ENCODE data around the gene CHMP4B. TPM values are rescaled to one million over a fixed set of nuclear protein-coding genes. Genes with fewer than 3 reads are reported as not detected.

CHMP4B gene
- total RNA-seq, 4 donors from 2014 or later = 57.4 to 109 (median 82.7) TPM

GRCh38 chr20:33850159-33850558, 39.0 kb downstream of the CHMP4B start:
- DNase-seq = no peak
- Histone ChIP-seq H3K27ac (no peak overlapping the region), H3K9me3 (no peaks in the 10 kb centered on the region), H3K36me3 (peaks cover 0 to 60% of the 10 kb centered on the region in 2 donors), H3K27me3 (no peaks in the 10 kb centered on the region), H3K4me1 (peaks cover 23 to 24% of the 10 kb centered on the region in 2 donors), H3K4me3 (no peak overlapping the region)
- intact Hi-C loops (cut with DNase I; ENCODE audit: low total_unique reads) (no loop called here), in situ Hi-C loops (cut with MboI; ENCODE audit: low sequenced_read_pairs in 4 of 4) (no loop called here)
- no peak for TF ChIP-seq CTCF (IDR thresholded peaks at IDR 0.05 in 4 of 5, conservative IDR thresholded peaks at IDR 0.05 in 1 of 5)
- TF ChIP-seq POLR2A (IDR thresholded peaks at IDR 0.05) = no peak
- no peak for ATAC-seq

DNA sequence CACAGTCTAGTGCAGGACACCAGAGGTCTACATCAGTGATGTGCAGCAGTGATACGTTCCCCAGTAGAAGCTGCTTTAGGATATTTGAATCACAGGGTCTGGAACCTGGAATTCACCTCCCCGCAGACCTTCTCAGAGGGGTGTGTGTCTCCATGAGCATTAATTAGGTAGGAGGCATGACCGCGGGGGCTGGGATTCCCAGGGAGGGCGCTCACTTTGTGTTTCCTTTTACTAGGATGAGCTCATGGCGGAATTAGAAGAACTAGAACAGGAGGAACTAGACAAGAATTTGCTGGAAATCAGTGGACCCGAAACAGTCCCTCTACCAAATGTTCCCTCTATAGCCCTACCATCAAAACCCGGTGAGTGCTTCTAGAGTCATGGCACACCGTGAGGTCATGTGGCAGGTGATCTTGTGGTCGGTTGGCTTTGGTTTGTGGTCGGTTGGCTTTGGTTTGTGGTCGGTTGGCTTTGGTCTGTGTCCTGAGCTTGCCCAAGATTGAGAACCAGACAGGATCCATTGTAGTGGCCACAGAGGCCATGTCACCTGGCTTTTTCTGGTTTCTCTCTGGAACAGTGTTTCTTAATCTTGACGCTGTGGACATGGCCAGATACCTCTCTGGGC, 40.8 kb downstream of the CHMP4B start:
- H3K36me3 ChIP-seq = peaks cover 0 to 71% of the 10 kb centered on the region in 2 donors
- H3K27ac ChIP-seq = no peak overlapping the region
- no peak overlapping the region for H3K4me3 ChIP-seq
- H3K9me3 ChIP-seq = no peaks in the 10 kb centered on the region
- H3K4me1 ChIP-seq = peaks cover 5 to 8% of the 10 kb centered on the region in 2 donors
- in situ Hi-C loops (cut with MboI; ENCODE audit: low sequenced_read_pairs in 4 of 4) (no loop called here), intact Hi-C loops (cut with DNase I; ENCODE audit: low total_unique reads) (no loop called here)
- no peak for TF ChIP-seq CTCF (IDR thresholded peaks at IDR 0.05 in 4 of 5, conservative IDR thresholded peaks at IDR 0.05 in 1 of 5)
- no peak for TF ChIP-seq POLR2A (IDR thresholded peaks at IDR 0.05)
- ATAC-seq (no peak), DNase-seq (no peak)
- H3K27me3 ChIP-seq = no peaks in the 10 kb centered on the region

DNA sequence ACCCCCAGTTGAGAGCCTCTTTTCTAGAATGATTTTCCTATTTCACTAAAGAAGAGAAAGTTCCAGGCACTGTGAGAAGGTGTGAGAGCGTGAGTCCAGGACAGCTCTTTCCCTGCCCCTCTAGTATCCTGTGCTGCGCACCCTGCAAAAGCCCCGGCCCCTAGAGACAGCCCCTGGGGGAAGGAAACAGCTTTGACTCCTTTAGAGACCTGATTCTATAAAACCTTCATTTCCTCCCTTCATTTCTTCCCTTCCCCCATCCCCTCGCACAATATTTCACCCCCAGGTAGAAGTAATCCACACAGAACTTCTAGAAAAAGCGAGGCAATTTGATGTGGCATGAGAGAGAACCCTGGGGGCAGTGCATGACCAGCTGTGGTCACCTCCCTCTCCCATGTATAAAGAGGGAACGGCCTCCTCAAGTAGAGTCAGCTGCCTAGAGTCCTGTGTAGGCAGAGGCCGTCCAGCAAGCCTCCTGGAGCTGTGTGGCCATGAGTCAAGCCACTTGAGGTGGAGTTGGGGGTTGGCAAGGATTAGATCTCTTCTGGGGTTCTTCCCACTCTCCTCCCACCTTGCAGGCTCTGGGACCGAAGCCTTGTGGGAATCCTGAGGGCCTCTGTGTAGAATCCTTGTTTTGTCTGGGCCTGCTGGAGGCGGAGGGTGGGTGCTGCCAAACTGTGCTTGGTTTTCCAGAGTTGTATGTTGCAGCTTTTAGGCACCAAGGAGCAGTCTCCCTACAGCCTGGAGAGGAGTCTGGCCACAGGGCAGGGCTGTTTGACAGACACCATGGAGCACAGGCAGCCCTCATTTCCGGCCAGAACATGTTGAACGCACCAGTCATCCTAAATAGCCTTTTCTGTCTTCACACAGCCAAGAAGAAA, 41.7 kb downstream of the CHMP4B start:
- Histone ChIP-seq H3K4me1 (peaks cover 0 to 4% of the 10 kb centered on the region in 2 donors), H3K36me3 (peaks cover 0 to 71% of the 10 kb centered on the region in 2 donors), H3K27ac (no peak overlapping the region), H3K27me3 (no peaks in the 10 kb centered on the region), H3K4me3 (no peak overlapping the region), H3K9me3 (no peaks in the 10 kb centered on the region)
- in situ Hi-C loops (cut with MboI; ENCODE audit: low sequenced_read_pairs in 4 of 4) = no loop called here
- intact Hi-C loops (cut with DNase I; ENCODE audit: low total_unique reads) = no loop called here
- ATAC-seq (no peak), DNase-seq (no peak)
- no peak for TF ChIP-seq CTCF (IDR thresholded peaks at IDR 0.05 in 4 of 5, conservative IDR thresholded peaks at IDR 0.05 in 1 of 5)
- TF ChIP-seq POLR2A (IDR thresholded peaks at IDR 0.05) = no peak

DNA sequence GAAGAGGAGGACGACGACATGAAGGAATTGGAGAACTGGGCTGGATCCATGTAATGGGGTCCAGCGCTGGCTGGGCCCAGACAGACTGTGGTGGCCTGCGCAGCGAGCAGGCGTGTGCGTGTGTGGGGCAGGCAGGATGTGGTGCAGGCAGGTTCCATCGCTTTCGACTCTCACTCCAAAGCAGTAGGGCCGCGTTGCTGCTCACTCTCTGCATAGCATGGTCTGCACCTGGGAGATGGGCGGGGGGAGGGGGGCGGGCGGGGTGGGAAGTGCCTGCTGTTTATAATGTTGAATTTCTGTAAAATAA, 42.3 kb downstream of the CHMP4B start:
- H3K9me3 ChIP-seq = no peaks in the 10 kb centered on the region
- H3K4me1 ChIP-seq = peaks cover 0 to 4% of the 10 kb centered on the region in 2 donors
- TF ChIP-seq CTCF (IDR thresholded peaks at IDR 0.05 in 4 of 5, conservative IDR thresholded peaks at IDR 0.05 in 1 of 5) (no peak), POLR2A (IDR thresholded peaks at IDR 0.05) (no peak)
- H3K4me3 ChIP-seq = no peak overlapping the region
- in situ Hi-C loops (cut with MboI; ENCODE audit: low sequenced_read_pairs in 4 of 4) (no loop called here), intact Hi-C loops (cut with DNase I; ENCODE audit: low total_unique reads) (no loop called here)
- H3K27me3 ChIP-seq = no peaks in the 10 kb centered on the region
- H3K27ac ChIP-seq = no peak overlapping the region
- H3K36me3 ChIP-seq = peaks cover 0 to 69% of the 10 kb centered on the region in 2 donors
- no peak for ATAC-seq
- no peak for DNase-seq
